Measurements from ENCODE around the gene KRT80. TPM values are rescaled to one million over a fixed set of nuclear protein-coding genes. Genes with fewer than 3 reads are reported as not detected.

The KRT80 gene
- polyA plus RNA-seq, 2 donors, result 40.9 to 53.9 TPM

GRCh38 chr12:52151153-52151836 lies 40.5 kb downstream of the KRT80 start:
- no peaks in the 10 kb centered on the region for H3K27me3 ChIP-seq (ENCODE audit: control insufficient read depth in 1 of 2, insufficient read depth in 2 of 2, low read length in 2 of 2)
- no peaks in the 10 kb centered on the region for H3K9me3 ChIP-seq (ENCODE audit: control insufficient read depth in 2 of 2, insufficient read depth in 1 of 2, low read depth in 1 of 2, low read length in 1 of 2)
- 75 to 78% methylated on average over 10 of the region's 10 CpGs for WGBS, 2 donors
- peaks cover 6 to 68% of the 10 kb centered on the region in 2 donors for H3K4me1 ChIP-seq (ENCODE audit: control insufficient read depth in 2 of 2, insufficient read depth in 2 of 2, low read length in 1 of 2)
- no peak overlapping the region for H3K4me3 ChIP-seq (ENCODE audit: low read depth in 1 of 2, low read length in 2 of 2)
- H3K36me3 ChIP-seq (ENCODE audit: control insufficient read depth in 2 of 2, insufficient read depth in 2 of 2, low read length in 1 of 2), result peaks cover 0 to 2% of the 10 kb centered on the region in 2 donors
- H3K27ac ChIP-seq (ENCODE audit: low read depth in 2 of 2, low read length in 1 of 2), result peak overlapping the region; percentile 99 to 100

GRCh38 chr12:52149651-52150241 lies 42.1 kb downstream of the KRT80 start:
- WGBS, 2 donors, result 65 to 80% methylated on average over 5 of the region's 5 CpGs
- Histone ChIP-seq H3K27me3 (ENCODE audit: control insufficient read depth in 1 of 2, insufficient read depth in 2 of 2, low read length in 2 of 2) (no peaks in the 10 kb centered on the region), H3K9me3 (ENCODE audit: control insufficient read depth in 2 of 2, insufficient read depth in 1 of 2, low read depth in 1 of 2, low read length in 1 of 2) (no peaks in the 10 kb centered on the region), H3K4me3 (ENCODE audit: low read depth in 1 of 2, low read length in 2 of 2) (no peak overlapping the region), H3K4me1 (ENCODE audit: control insufficient read depth in 2 of 2, insufficient read depth in 2 of 2, low read length in 1 of 2) (peaks cover 6 to 66% of the 10 kb centered on the region in 2 donors), H3K36me3 (ENCODE audit: control insufficient read depth in 2 of 2, insufficient read depth in 2 of 2, low read length in 1 of 2) (peaks cover 0 to 2% of the 10 kb centered on the region in 2 donors), H3K27ac (ENCODE audit: low read depth in 2 of 2, low read length in 1 of 2) (peak overlapping the region; percentile 99 to 100)

GRCh38 chr12:52149182-52149641 lies 42.6 kb downstream of the KRT80 start:
- H3K4me1 ChIP-seq (ENCODE audit: control insufficient read depth in 2 of 2, insufficient read depth in 2 of 2, low read length in 1 of 2), result peaks cover 9 to 69% of the 10 kb centered on the region in 2 donors
- no peaks in the 10 kb centered on the region for H3K9me3 ChIP-seq (ENCODE audit: control insufficient read depth in 2 of 2, insufficient read depth in 1 of 2, low read depth in 1 of 2, low read length in 1 of 2)
- H3K36me3 ChIP-seq (ENCODE audit: control insufficient read depth in 2 of 2, insufficient read depth in 2 of 2, low read length in 1 of 2), result peaks cover 0 to 2% of the 10 kb centered on the region in 2 donors
- H3K27ac ChIP-seq (ENCODE audit: low read depth in 2 of 2, low read length in 1 of 2), result peak overlapping the region; percentile 99 to 100
- H3K4me3 ChIP-seq (ENCODE audit: low read depth in 1 of 2, low read length in 2 of 2), result no peak overlapping the region
- H3K27me3 ChIP-seq (ENCODE audit: control insufficient read depth in 1 of 2, insufficient read depth in 2 of 2, low read length in 2 of 2), result no peaks in the 10 kb centered on the region
- 44 to 49% methylated on average over 6 of the region's 6 CpGs for WGBS, 2 donors

- Histone ChIP-seq H3K4me3 (ENCODE audit: low read depth in 1 of 2, low read length in 2 of 2) (no peak overlapping the region), H3K4me1 (ENCODE audit: control insufficient read depth in 2 of 2, insufficient read depth in 2 of 2, low read length in 1 of 2) (peaks cover 10 to 75% of the 10 kb centered on the region in 2 donors), H3K27ac (ENCODE audit: low read depth in 2 of 2, low read length in 1 of 2) (peak overlapping the region; percentile 99 to 100), H3K9me3 (ENCODE audit: control insufficient read depth in 2 of 2, insufficient read depth in 1 of 2, low read depth in 1 of 2, low read length in 1 of 2) (no peaks in the 10 kb centered on the region), H3K36me3 (ENCODE audit: control insufficient read depth in 2 of 2, insufficient read depth in 2 of 2, low read length in 1 of 2) (peaks cover 0 to 2% of the 10 kb centered on the region in 2 donors), H3K27me3 (ENCODE audit: control insufficient read depth in 1 of 2, insufficient read depth in 2 of 2, low read length in 2 of 2) (no peaks in the 10 kb centered on the region)
- 51 to 60% methylated on average over 13 to 14 of the region's 14 CpGs for WGBS, 2 donors
Measured at GRCh38 chr12:52148464-52149181, 43.2 kb downstream of the KRT80 start.

GRCh38 chr12:52147964-52148463 lies 43.8 kb downstream of the KRT80 start:
- WGBS, 2 donors, result 55 to 57% methylated on average over 10 of the region's 10 CpGs
- peak overlapping the region; percentile 99 to 100 for H3K27ac ChIP-seq (ENCODE audit: low read depth in 2 of 2, low read length in 1 of 2)
- H3K4me3 ChIP-seq (ENCODE audit: low read depth in 1 of 2, low read length in 2 of 2), result no peak overlapping the region
- no peaks in the 10 kb centered on the region for H3K27me3 ChIP-seq (ENCODE audit: control insufficient read depth in 1 of 2, insufficient read depth in 2 of 2, low read length in 2 of 2)
- H3K4me1 ChIP-seq (ENCODE audit: control insufficient read depth in 2 of 2, insufficient read depth in 2 of 2, low read length in 1 of 2), result peaks cover 10 to 76% of the 10 kb centered on the region in 2 donors
- no peaks in the 10 kb centered on the region for H3K9me3 ChIP-seq (ENCODE audit: control insufficient read depth in 2 of 2, insufficient read depth in 1 of 2, low read depth in 1 of 2, low read length in 1 of 2)
- H3K36me3 ChIP-seq (ENCODE audit: control insufficient read depth in 2 of 2, insufficient read depth in 2 of 2, low read length in 1 of 2), result peaks cover 0 to 2% of the 10 kb centered on the region in 2 donors

- Histone ChIP-seq H3K9me3 (ENCODE audit: control insufficient read depth in 2 of 2, insufficient read depth in 1 of 2, low read depth in 1 of 2, low read length in 1 of 2) (no peaks in the 10 kb centered on the region), H3K27me3 (ENCODE audit: control insufficient read depth in 1 of 2, insufficient read depth in 2 of 2, low read length in 2 of 2) (no peaks in the 10 kb centered on the region), H3K4me1 (ENCODE audit: control insufficient read depth in 2 of 2, insufficient read depth in 2 of 2, low read length in 1 of 2) (peaks cover 14 to 78% of the 10 kb centered on the region in 2 donors), H3K36me3 (ENCODE audit: control insufficient read depth in 2 of 2, insufficient read depth in 2 of 2, low read length in 1 of 2) (peaks cover 0 to 2% of the 10 kb centered on the region in 2 donors), H3K4me3 (ENCODE audit: low read depth in 1 of 2, low read length in 2 of 2) (peak overlapping the region in 1 of 2 donors; percentile 43), H3K27ac (ENCODE audit: low read depth in 2 of 2, low read length in 1 of 2) (peak overlapping the region; percentile 99 to 100)
- 26 to 32% methylated on average over 17 of the region's 17 CpGs for WGBS, 2 donors
Measured at GRCh38 chr12:52147367-52147963, 44.3 kb downstream of the KRT80 start.

- peak overlapping the region; percentile 99 to 100 for H3K27ac ChIP-seq (ENCODE audit: low read depth in 2 of 2, low read length in 1 of 2)
- peaks cover 0 to 2% of the 10 kb centered on the region in 2 donors for H3K36me3 ChIP-seq (ENCODE audit: control insufficient read depth in 2 of 2, insufficient read depth in 2 of 2, low read length in 1 of 2)
- peak overlapping the region; percentile 38 to 43 for H3K4me3 ChIP-seq (ENCODE audit: low read depth in 1 of 2, low read length in 2 of 2)
- H3K4me1 ChIP-seq (ENCODE audit: control insufficient read depth in 2 of 2, insufficient read depth in 2 of 2, low read length in 1 of 2), result peaks cover 14 to 80% of the 10 kb centered on the region in 2 donors
- WGBS, 2 donors, result 51 to 52% methylated on average over 11 of the region's 11 CpGs
- no peaks in the 10 kb centered on the region for H3K9me3 ChIP-seq (ENCODE audit: control insufficient read depth in 2 of 2, insufficient read depth in 1 of 2, low read depth in 1 of 2, low read length in 1 of 2)
- no peaks in the 10 kb centered on the region for H3K27me3 ChIP-seq (ENCODE audit: control insufficient read depth in 1 of 2, insufficient read depth in 2 of 2, low read length in 2 of 2)
Measured at GRCh38 chr12:52146822-52147366, 44.9 kb downstream of the KRT80 start.

- Histone ChIP-seq H3K4me1 (ENCODE audit: control insufficient read depth in 2 of 2, insufficient read depth in 2 of 2, low read length in 1 of 2) (peaks cover 14 to 75% of the 10 kb centered on the region in 2 donors), H3K36me3 (ENCODE audit: control insufficient read depth in 2 of 2, insufficient read depth in 2 of 2, low read length in 1 of 2) (peaks cover 0 to 2% of the 10 kb centered on the region in 2 donors), H3K27ac (ENCODE audit: low read depth in 2 of 2, low read length in 1 of 2) (peak overlapping the region; percentile 99 to 100), H3K4me3 (ENCODE audit: low read depth in 1 of 2, low read length in 2 of 2) (peak overlapping the region; percentile 38 to 43), H3K27me3 (ENCODE audit: control insufficient read depth in 1 of 2, insufficient read depth in 2 of 2, low read length in 2 of 2) (no peaks in the 10 kb centered on the region), H3K9me3 (ENCODE audit: control insufficient read depth in 2 of 2, insufficient read depth in 1 of 2, low read depth in 1 of 2, low read length in 1 of 2) (no peaks in the 10 kb centered on the region)
- 71 to 78% methylated on average over 7 to 8 of the region's 8 CpGs for WGBS, 2 donors
Measured at GRCh38 chr12:52146089-52146821, 45.6 kb downstream of the KRT80 start.
